Fibroblast of pulmonary artery (primary cell): Measurements from ENCODE around the gene MCCC2.

Source experiments
- DNase-seq: peaks from one replicate; pipeline ENCODE4 v3.0.0-alpha.2; 2010; ENCODE audit warnings: low read depth
- H3K4me3 ChIP-seq: replicated peaks from 2 replicates; pipeline ENCODE4 v1.5.1; 2011; ENCODE audit warnings: low read depth, mild to moderate bottlenecking, control low read depth, low read length, moderate library complexity
- TF ChIP-seq, protein P1 (sequence below): IDR thresholded peaks from 2 replicates; pipeline ENCODE4 v1.5.1; 2011; ENCODE audit warnings: mild to moderate bottlenecking, control low read depth, low read length, inconsistent platforms; ENCODE audit errors: missing control alignments

The MCCC2 gene

DNA sequence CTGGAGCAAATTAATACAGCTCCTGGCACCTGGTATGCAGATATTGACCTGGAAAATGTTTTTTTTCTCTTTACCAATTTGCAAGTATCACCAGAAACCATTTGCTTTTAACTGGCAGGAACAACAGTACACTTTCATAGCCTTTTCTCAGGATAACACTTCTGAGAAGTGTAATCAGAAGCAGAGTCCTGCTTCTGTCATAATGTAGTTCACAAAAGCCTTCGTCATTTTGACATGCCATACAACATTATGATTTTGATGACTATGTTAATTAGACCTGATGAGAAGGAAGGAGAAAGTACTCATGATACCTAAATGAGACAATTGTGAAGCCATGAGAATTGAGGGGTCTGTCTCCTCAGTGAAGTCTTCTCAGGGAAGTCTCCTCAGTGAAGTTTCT, 90.8 kb downstream of the MCCC2 start:
- TF ChIP-seq, protein P1, sequence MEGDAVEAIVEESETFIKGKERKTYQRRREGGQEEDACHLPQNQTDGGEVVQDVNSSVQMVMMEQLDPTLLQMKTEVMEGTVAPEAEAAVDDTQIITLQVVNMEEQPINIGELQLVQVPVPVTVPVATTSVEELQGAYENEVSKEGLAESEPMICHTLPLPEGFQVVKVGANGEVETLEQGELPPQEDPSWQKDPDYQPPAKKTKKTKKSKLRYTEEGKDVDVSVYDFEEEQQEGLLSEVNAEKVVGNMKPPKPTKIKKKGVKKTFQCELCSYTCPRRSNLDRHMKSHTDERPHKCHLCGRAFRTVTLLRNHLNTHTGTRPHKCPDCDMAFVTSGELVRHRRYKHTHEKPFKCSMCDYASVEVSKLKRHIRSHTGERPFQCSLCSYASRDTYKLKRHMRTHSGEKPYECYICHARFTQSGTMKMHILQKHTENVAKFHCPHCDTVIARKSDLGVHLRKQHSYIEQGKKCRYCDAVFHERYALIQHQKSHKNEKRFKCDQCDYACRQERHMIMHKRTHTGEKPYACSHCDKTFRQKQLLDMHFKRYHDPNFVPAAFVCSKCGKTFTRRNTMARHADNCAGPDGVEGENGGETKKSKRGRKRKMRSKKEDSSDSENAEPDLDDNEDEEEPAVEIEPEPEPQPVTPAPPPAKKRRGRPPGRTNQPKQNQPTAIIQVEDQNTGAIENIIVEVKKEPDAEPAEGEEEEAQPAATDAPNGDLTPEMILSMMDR: no peak
- H3K4me3 ChIP-seq: no peak overlapping the region
- DNase-seq: no peak

DNA sequence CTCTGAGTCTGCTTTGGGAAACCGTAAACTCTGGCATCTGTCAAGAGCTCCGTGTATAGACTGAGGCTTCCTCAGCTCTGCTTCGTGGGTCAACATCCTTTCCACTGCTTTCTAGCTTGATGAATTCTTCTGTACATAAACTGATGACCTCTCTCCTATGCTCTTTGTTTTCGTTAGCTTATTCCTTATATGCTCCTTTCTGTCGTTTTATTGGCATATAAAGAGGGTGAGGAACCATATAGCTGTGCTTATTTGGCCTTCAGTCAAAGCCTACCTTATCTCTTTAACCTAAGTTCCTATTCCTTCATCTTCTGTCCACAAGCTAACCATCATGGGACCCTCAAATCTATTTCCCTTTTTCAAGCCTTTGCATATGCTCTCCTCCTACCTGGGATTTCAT, 92.6 kb downstream of the MCCC2 start:
- TF ChIP-seq, protein P1: no peak
- no peak for DNase-seq
- no peak overlapping the region for H3K4me3 ChIP-seq

DNA sequence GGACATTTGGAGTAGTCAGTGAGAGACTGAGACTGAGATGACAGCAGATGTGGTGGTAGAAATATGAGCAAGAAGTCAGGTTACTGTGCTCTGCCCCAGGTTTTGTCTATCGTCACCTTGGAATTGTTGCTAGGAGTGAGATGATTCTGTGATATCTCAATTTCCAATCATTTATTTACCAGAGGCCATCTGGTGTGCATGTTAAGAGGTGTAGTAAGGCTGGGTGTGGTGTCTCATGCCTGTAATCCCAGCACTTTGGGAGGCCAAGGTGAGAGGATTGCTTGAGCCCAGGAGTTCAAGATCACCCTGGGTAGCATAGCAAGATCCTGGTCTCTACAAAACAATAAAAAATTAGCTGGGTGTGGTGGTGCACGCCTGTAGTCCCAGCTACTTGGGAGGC, 93.4 kb downstream of the MCCC2 start:
- TF ChIP-seq, protein P1: no peak
- no peak for DNase-seq
- no peak overlapping the region for H3K4me3 ChIP-seq

DNA sequence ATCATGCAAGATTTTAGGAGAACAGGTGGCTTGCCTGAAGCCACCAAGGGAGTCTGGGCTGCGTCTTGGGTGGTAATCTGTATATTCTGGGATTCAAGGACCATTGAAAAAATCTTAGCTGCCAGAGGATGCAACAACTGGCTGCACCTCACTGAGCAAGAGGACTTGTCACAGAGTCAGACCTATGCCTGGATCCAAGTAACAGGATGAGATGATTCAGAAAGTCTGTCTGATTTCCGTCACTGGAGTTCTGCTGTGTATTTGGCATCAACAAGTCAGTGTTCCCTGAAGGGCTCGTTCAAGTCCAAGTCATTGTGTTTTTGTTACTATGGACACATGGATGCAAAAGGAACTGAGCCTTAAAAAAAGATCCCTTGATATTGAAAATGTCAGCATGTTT, 94.2 kb downstream of the MCCC2 start:
- no peak overlapping the region for H3K4me3 ChIP-seq
- TF ChIP-seq, protein P1: no peak

DNA sequence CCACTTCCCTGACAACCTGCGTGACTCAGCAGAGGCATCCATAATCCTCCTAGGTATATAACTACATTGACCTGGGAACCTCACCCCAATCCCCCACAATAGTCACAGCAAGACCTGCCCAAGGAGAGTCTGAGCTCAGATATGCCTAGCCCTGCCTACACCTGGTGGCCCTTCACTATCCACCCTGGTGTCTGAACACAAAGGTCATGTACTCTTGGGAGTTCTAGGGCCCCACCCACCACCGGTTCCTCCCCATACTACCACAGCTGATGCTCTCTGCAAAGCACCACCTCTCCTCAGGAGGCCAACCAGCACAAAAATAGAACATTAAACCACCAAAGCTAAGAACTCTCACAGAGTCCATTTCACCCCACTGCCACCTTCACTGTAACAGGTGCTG, 97.2 kb downstream of the MCCC2 start:
- TF ChIP-seq, protein P1: no peak
- DNase-seq: no peak
- no peak overlapping the region for H3K4me3 ChIP-seq

More for the DNA sequence above, 94.2 kb downstream of the MCCC2 start:
- DNase-seq: peak; percentile 76

DNA sequence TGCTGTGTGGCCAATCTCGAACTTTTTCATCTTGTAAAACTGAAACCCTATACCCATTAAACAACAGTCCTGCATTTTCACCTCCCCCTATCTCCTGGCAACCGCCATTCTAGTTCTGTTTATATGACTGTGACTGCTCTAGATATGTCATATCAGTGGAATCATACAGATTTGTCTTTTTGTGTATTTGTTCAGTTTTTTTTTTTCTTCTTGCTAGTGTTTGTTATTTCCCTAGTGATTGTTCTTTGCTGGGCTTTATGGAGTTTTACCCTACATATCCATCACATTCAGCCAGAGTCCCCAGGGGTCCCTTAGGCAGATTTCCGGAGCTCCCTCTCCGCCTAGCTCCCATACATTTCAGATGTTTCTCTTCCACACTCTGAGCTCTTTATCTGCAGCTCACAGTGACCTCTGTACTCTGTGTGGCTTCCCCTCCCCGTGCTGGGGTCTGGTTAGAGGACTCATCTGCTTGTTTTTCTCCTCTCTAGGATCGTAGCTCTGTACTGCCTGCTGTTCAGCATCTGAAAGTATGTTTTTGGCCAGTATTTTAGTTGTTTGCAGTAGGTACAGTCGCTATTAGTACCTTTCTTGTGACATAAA, 106.8 kb downstream of the MCCC2 start:
- H3K4me3 ChIP-seq: no peak overlapping the region

More for the DNA sequence above, 106.8 kb downstream of the MCCC2 start:
- DNase-seq: no peak
- TF ChIP-seq, protein P1: no peak
